NCI-H2196 treated with DMSO at 0.1 percent for 48 hours (cell line): ENCODE measurements around the gene CEP128.

Experiments
- DNase-seq: peaks from one replicate; lab custom pipeline; 2025; ENCODE audit not compliant: unreplicated experiment; lab: John Stamatoyannopoulos, UW

Gene CEP128

DNA sequence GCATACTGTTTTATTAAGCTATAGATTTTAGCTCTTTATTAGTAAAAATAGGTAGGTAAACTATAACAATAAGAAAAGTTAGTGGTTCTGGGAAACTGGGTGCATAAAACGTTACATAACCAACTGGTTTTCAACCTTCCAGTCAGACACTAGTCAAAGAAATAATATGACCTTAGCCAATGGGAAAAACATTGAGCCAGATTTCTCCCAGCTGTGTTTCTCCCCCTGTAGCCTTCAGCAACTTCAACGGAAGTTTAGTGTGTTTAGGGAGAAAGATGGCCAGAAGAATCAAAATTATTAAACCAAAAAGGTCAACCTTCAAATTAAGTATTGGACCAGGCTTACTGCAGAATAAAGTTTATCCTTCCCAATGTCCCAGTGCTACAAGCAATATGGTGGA, 446.8 kb downstream of the CEP128 start:
- no peak for DNase-seq

DNA sequence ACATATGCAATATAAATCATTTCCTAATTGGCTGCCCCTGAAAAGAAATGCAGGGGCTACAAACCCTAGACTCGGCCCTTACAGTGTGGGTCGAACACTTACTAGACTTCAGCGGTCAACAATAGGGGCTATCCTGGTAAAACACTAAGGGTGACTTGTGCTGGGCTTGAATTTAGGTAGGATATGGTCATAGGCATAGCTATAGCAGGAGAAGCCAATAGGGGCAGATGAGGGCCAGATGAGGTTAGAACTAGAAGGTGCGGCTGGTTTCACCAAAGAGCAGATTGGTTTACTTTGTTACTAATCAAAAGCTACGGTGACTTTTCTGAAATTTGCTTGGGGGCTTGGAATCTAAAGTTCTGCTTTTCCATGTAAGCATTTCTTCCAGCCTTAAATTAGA, 447.9 kb downstream of the CEP128 start:
- DNase-seq: no peak

DNA sequence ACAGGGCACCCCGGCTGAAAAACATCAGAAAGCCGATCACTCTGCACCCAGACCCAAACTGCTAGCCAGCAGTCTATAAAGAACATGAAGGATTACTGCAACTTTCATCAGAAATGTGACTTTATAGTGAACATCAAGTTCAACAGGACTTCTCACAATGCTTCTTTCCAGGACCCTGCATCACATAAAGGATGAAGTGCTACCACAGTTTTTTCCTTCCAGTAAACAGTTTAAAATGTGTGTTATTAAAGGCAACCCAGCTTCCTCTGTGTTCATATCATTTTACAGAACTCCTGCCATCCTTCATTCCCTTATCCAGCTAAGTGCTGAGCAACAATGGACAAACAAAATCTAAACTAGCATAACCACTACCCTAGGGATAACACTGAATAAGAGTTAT, 449.9 kb downstream of the CEP128 start:
- no peak for DNase-seq

DNA sequence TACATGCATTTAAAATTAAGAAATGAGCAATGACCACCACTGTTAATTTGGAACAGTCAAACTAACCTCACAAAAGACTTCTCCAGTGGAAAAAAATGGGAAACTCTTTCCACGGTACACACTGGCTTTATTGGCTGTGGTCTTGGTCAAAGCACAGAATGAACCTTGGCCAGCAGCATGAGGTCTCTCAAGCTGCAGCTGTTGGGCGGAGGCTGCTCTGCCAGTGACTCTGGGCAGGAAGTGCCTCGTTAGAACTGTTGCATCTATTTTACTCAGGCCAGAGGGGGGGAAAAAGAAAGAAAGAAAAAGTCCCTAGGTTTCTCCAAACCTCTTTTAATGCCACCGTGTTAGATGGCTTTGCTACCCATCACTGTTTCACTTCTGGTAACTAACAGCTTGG, 450.4 kb downstream of the CEP128 start:
- no peak for DNase-seq

DNA sequence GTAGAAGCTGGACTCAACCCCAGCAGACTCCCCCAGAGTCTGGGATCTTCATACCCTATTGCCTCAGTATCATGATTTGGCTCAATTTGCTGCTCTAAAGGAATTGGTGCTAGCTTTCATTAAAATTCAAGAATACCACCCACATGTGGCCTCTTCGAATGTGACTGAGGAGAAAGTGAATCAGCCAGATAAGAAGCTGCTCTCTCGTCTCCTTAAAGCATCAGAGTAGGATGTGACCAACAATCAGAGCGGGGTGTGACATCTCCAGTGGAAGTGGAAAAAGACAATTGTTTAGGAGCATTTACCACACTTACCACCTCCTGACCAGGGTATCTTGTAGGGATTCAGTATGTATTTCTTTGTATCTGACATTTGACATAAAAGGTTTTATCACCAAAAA, 452.0 kb downstream of the CEP128 start:
- no peak for DNase-seq

DNA sequence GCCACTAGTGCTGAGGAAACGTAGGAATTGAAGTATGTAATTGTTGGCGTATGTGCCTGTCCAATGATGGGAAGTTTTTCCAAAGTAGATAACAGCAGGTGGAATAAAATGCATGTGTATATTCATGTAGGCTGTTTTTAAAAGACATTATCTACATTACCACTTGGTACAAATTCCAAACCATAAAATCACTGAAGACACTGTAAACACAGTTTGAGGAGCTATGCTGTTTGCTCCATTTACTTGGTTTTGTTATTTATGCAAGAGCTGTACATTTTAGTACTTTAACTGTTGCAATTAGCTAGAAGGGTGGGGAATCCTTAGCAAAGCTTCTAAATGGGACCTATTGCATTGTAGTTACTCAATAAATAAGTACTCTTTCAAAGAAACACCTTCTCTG, 455.8 kb downstream of the CEP128 start:
- DNase-seq: no peak

DNA sequence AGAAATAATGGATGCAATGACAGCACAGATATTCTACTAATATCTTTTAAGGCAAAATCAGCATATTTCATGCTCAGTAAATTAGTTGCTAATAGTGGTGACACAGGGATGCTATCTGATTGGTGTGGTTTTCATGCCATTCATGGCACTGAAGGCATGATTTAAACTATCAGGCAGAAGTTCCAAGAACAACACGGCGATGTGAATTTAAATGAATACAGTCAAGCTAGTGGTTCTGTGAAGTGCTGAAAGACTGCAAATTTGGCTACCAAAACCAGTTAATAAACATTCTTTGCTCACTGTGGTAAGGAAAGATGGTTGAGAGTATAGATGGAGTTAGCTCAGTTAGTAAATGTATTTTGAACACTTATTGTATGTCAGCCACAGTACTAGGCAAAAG, 458.2 kb downstream of the CEP128 start:
- no peak for DNase-seq

DNA sequence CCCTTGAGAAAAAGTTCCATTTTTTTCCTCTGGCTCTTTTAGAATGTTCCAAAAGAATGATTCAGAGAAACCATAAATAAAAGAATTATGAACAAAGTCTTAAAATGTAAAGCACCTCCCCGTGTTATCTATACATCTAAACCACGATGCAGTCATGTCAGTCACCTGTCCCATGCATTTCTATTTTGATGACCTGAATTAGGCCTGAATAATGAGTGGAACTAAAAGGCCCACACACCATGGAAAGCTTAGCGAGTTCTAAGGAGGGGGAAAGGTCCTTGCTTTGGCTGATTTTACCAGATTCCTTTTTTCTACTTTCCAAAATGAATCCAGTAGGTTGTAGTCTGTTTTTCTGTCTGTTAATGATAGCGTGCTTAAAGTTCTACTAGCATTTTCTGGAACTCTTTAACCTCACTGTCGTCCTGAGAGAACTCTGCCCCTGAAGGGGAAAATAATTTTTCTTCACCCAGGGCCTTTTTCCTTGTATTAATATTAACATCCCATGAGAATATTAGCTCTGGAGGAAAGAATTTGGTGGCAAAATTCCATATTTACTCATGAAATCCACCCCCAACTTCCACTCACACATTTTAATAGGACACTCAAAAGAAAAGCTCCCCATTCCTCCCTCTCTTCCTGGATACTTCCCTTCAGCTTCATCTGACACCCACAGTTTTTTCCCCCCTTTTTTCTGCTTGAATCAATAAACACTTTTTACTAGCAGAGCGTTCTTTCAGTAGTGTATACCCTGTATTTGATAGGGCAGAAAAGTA, 464.0 kb downstream of the CEP128 start:
- no peak for DNase-seq

DNA sequence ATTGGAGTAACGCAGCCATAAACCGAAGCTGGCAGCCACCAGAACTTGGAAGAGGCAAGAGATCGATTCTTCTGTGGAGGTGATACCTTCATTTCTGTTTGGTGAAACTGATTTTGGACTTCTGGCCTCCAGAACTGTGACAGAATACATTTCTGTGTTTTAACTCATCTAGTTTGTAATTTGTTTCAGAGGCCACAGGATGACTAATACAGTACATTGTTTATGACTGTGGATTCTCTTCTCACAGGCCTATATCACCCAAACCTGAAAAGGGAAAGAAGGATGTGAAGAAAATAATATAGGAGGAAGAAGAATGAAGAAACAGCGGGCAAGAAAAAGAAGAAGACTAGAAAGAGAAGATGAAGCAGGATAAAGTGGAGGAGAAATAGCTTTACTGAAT, 466.5 kb downstream of the CEP128 start:
- DNase-seq: no peak

DNA sequence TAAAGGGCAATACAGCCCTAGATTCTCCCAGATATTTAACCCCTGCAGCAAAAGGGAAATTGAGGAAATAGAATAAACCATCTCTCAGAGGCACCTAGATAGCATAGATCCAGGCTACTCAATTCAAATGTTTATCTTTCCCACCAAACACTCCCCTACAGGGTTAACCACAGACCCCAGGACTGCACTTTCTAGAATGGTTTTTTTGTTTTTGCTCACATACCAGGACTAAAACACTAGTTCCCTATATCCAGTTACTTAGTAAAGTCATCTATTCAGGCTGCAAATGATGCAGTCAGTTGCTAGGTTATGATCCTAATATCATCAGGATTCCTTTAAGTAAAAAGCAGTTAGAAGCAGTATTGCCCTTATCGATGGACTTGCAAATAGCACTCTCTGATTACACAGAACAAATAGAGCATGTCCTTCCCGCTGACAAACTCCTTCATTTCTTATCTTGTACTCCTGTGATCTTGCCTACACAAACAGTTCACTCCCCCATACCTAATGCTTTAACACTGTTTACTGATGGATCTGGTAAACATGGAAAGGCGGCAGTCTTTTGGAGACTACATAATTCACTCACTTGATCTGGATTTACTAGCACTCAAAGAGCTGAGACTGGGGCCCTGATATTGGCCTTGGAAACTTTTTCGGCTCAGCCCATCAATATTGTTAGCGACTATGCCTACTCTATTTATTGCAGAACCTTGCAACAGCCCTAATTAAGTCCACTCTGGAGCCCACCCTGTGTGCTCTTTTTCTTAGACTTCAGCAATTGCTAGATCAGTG, 473.0 kb downstream of the CEP128 start:
- no peak for DNase-seq

DNA sequence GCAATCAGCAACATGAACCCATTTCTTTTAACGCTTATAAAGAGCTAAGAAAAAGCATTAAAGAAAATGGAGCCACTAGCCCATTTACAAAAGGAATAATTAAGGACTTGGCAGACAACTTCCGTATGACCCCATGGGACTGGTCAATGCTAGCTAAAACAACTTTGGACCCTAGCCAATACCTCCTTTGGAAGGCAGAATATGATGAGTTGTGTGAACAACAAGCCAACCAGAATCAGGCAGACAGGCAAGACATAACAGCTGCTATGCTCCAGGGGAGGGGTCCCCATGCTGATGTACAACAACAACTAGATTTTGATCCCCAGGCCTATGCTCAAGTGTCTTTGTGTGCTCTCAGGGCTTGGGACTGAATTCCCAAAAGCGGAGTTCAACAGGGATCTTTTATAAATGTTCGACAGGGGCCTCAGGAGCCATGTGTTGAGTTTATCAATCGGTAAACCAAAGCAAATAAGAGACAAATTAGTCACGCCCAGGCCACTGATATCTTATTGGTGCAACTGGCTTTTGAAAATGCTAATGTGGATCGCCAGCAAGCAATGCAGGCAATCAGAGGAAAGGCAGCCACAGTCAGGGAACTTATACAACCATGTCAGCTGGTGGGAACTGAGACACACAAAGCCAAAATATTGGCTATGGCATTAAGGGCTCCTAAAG, 475.9 kb downstream of the CEP128 start:
- no peak for DNase-seq

DNA sequence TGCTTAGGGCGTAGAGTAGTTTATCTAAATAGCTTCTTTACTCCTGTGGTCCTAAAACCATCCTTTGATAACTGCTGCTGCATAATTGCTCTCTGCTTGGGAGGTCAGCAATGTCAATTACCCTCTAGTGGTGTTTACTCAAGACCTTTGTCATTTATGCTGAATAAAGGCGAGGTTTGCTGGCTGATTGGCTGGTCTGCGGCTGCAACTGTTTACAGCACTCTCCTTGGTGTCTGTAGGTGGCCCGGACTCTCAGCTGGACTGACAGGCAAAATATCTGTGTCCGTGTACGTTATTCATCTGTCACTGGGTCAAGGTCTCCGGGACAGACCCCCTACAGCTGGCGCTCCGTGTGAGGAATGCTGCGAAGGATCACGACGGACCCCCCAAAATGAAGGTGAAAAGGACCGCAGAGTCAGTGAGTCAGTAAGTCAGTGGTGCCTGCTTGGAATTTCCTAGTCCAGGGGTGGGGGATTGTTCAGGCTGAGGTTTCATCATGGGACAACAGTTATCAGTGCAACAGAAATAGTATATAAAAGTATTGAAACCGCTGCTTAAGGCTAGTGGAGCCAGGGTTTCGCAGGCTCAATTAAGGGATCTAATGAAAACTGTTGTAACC, 476.9 kb downstream of the CEP128 start:
- DNase-seq: no peak

DNA sequence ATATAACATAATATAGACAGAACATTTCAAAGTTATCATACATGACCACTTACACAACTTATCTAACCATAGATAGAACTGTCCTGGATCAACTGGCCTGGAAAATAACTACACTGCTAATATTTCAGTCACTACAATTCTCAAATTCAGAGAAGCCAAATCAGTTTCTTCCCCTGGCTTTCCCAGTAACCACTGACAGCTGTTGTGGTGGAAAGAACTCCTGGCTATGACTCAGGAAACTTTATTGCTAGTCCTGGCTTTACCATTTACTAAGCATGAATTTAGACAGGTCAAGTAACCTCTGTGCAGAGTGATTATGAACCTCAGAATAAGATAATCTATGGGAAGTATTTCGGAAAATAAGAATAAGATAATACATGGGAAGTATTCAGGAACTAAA, 485.3 kb downstream of the CEP128 start:
- DNase-seq: no peak

DNA sequence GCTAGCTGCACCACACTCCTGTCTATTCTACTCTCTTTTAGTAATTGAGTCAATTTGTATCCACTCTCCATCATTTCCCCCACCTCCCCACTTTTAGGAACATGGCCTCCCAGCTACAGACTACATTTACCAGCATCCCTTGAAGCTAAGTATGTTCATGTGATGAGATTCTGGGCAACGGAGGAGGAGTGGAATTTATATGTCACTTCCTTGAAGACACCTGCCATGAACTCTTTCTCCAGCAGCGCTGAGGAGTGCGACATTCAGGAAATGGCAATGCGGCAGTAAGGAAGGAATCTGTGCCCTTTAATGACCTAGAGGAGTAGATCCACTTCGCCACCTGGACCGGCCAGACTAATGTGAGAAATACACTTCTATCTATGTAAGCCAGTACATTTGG, 486.5 kb downstream of the CEP128 start:
- DNase-seq: no peak

DNA sequence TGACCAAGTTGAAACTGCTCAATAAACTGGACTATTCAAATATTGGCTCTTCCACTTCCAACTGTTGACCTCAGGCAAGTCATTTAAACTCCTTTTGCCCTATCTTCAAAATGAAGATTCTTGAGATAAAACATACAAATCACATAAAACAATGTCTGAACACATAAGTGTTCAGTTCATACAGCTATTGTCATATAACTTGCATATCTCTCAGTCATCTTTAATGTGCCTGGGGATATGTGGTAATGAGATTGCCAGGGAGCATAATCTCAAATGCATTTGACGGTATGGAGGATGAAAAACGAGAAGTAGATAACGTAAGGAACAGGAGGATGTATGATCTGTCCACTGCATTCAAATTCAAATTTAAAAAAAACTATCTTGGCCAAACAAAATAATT, 493.3 kb downstream of the CEP128 start:
- no peak for DNase-seq

DNA sequence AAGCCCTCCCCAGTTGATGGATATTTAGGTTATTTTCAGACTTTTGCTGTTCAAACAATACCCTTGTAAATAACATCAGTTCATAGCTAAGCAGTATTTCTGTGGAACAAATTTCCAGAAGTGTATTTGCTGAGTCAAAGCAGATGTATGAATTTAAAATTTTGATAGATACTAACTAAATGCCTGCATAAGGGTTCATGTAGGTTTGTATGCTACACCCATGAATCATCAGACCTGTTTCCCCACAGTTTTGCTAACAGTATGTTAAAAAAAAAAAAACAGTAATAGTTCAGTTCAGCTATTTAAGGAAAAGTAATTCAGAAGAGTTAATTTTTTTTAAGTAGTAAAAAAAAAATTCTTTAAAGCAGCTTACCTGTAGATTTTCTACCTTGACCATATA, 494.1 kb downstream of the CEP128 start:
- DNase-seq: no peak
